Upper lobe of left lung (tissue), 4 donors: ENCODE measurements around the gene MARCKS.

Source experiments
- CTCF ChIP-seq, 6 experiments: fragments of 450-650 bp in 4 of 6; fragments of 200-600 bp in 2 of 6; sonication (generic) in 2 of 6; IDR thresholded peaks; one replicate each; pipeline ENCODE4 v1.5.1; 2016 to 2019; ENCODE audit warnings: antibody characterized with exemption in 6 of 6
- EP300 ChIP-seq, 4 donors: sonication (generic); formaldehyde crosslinking; IDR thresholded peaks; one replicate each; pipeline ENCODE4 v1.5.1; 2017; ENCODE audit warnings: antibody characterized with exemption in 4 of 4, control low read depth in 2 of 4
- POLR2A ChIP-seq, 4 donors: fragments of 450-650 bp; IDR thresholded peaks; one replicate each; pipeline ENCODE4 v1.5.1; 2016 to 2017; ENCODE audit warnings: antibody characterized with exemption in 4 of 4, mild to moderate bottlenecking in 2 of 4
- POLR2AphosphoS5 ChIP-seq, 2 donors: sonication (generic); formaldehyde crosslinking; IDR thresholded peaks; one replicate each; pipeline ENCODE4 v1.5.1; 2017; ENCODE audit warnings: antibody characterized with exemption in 2 of 2

GRCh38 chr6:113871975-113872374 is 14.8 kb downstream of the MARCKS start:
- TF ChIP-seq EP300 (IDR thresholded peaks at IDR 0.05) (no peak), POLR2AphosphoS5 (IDR thresholded peaks at IDR 0.05) (no peak), CTCF (IDR thresholded peaks at IDR 0.05) (no peak), POLR2A (IDR thresholded peaks at IDR 0.05) (no peak)
